HG03159 (cell line): ENCODE measurements around the gene FUT2.
"Not testable (repeated sequence)": the region's sequence is repeated elsewhere in the genome, so short reads cannot be mapped to it uniquely, and the experiment has no call there.

Source experiments
- ATAC-seq: cut with Tn5 transposase; IDR thresholded peaks from one replicate; pipeline ENCODE4 v1.9.1; 2021; ENCODE audit warnings: mild to moderate bottlenecking, moderate library complexity; ENCODE audit not compliant: unreplicated experiment

FUT2 gene

DNA sequence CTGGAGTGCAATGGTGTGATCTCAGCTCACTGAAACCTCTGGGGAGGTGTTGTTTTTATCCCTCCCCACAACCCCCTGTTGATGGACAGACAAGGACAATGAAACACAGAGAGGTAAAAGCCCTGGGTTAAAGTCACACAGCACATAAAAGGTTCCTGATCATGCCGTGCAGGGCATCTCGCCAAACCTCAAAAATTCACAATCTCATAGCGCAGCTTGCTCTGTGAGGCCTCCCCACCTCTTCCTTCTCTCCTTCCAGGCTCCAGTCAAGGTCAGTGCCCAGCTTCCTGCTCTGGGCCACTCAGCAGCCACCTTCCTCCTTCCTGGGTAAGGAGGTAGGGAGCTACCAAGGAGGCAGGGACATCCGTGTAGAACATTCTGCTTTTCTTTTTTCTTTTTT is 2.3 kb downstream of the FUT2 start:
- no peak for ATAC-seq

DNA sequence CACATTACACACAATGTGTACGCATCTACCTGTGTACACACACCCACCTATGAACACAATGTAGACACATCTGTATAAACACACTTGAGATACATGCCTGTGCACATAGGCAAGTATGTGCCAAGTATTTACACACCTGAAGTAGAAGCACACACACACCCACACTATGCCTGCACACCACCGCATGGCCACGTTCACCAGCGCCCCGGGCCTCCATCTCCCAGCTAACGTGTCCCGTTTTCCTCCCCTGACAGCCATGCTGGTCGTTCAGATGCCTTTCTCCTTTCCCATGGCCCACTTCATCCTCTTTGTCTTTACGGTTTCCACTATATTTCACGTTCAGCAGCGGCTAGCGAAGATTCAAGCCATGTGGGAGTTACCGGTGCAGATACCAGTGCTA is 6.9 kb downstream of the FUT2 start:
- no peak for ATAC-seq

DNA sequence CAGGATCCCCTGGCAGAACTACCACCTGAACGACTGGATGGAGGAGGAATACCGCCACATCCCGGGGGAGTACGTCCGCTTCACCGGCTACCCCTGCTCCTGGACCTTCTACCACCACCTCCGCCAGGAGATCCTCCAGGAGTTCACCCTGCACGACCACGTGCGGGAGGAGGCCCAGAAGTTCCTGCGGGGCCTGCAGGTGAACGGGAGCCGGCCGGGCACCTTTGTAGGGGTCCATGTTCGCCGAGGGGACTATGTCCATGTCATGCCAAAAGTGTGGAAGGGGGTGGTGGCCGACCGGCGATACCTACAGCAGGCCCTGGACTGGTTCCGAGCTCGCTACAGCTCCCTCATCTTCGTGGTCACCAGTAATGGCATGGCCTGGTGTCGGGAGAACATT is 7.5 kb downstream of the FUT2 start:
- no peak for ATAC-seq

DNA sequence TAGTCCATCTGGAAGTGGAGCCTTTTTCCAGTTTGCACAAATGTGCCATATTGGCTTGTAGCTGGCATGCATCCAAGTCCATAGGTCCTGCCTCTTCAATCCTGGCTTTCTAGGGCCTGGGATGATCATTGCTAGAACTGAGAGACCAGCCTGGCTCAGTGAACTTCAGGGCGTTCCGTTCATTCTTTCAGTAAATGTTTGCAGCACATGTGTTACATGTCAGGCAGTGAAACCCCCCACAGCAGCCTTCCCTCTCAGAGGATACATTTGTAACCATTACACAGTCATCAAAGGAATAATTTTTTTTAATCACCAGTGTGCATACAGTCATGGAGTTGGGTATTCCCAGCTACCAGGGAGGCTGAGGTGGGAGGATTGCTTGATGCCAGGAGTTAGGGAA is 9.7 kb downstream of the FUT2 start:
- no peak for ATAC-seq

DNA sequence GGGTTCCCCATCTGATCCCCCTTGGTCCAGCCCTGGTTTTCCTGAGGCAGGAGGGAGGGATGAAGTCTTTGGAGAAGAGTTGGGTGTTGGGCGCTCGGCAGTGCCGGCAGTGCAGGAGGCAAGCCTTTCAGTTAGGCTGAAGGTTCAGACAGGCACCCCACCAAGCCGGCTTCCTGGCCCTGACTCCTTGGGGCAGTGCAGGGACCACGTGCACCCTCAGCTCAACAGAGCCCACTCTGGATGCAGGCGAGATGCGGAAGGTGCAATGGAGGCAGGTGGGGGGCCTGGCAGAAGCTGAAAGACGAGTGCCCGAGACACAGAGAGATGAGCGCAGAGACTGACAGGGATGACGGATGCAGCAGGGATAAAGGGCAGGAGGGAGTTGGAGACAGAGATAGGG is 12.7 kb downstream of the FUT2 start:
- ATAC-seq = no peak

DNA sequence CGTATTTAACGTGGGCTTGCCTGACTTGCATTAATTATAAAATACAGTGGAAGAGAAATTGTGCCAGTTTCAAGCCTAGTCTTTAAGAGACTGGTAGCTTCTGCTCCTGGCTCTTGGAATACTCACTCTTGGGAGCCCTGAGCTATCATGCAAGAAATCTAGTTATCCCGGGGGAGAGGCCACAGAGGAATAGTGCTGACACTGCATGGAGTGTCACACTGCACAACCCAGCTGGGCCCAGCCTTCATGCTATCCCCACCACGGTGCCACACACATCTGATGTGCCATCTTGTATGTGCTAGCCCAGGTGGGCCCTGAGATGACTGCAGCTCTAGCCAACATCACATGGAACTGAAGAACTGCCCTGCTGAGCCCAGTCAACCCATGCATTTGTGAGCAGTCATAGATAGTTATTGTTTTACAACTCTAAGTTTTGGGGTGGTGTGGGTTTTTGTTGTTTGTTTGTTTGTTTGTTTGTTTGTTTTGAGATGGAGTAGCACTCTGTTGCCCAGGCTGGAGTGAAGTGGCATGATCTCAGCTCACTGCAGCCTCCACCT is 15.4 kb downstream of the FUT2 start:
- ATAC-seq = no peak

DNA sequence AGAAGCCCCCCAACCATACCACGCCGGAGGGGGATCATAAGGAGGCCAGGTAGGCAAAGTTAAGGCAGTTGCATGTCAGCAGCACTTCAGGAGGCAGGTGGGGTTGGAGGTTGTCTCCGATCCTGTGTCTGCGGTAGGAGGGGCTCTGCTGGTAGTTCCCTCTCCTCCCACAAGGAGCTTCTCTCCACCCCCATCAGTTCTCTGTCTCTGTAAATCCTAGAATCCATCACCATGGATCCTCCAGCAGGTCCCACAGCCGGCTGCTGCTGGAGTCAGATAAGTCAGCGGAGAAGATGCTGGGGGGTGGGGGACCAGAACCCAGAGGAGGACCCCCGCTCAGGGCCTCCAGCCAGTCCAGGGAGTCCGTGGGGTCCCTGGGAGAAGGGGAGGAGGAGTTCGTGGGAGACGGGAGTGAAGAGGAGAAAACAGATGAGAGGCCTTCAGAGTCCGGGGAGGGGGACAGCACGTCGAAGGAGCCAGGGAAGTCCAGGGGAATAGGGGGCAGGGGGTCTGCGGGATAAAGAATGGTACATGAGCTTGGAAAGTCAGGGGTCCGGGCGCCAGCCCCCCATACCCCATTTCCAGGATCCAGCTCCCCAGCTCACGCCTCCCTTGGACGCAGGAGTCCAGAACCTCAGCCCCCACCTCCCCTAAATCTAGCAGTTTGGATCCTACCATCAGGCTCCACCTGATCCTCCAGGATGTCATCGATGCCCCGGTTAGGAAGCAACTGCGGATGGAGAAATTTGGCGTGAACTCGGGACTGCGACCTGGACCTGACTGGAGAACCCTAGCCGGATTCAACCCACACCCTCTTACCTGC is 17.5 kb downstream of the FUT2 start:
- ATAC-seq = no peak

DNA sequence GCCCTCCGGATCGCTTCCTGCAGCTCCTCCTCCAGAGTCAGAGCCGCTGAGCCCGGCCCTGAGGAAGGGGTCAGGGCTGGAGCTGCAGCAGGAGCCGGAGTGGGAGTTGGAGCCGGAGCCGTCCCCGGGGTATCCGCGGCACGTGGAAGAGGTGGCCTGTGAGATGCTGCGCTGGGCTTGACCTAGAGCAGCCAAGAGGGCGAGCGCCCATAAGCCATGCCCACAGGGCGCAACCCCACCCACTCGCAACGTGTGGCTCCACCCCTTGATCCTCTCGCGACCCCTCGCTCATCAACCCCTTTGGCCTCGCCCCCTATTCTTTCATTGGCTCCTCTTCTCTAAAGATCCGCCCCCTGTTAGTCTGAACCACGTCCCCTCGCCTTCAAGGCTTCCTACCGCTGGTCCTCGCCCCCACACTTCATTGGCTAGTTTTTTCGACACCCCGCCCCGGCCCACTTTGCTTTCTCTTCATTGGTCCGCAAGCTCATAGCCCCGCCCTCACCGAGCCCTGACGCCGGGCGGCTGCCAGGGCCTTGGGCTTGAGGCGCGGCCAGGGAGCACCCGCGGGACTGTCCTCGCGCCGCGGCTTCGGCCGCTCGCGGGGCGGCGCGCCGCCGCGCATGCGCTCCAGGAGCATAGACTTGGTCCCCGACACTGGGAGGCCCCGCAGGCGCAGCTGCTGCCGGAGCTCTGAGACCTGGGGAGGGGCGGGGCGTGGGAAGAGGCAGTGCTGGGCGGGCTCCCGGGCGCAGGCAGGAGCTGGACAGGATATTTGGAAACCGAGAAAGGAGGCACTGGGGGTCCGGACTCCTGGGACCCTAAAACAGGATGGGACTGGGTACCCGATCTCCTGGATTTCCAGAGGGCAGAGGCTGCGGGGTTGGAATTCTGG is 18.3 kb downstream of the FUT2 start:
- ATAC-seq = peak; percentile 84

DNA sequence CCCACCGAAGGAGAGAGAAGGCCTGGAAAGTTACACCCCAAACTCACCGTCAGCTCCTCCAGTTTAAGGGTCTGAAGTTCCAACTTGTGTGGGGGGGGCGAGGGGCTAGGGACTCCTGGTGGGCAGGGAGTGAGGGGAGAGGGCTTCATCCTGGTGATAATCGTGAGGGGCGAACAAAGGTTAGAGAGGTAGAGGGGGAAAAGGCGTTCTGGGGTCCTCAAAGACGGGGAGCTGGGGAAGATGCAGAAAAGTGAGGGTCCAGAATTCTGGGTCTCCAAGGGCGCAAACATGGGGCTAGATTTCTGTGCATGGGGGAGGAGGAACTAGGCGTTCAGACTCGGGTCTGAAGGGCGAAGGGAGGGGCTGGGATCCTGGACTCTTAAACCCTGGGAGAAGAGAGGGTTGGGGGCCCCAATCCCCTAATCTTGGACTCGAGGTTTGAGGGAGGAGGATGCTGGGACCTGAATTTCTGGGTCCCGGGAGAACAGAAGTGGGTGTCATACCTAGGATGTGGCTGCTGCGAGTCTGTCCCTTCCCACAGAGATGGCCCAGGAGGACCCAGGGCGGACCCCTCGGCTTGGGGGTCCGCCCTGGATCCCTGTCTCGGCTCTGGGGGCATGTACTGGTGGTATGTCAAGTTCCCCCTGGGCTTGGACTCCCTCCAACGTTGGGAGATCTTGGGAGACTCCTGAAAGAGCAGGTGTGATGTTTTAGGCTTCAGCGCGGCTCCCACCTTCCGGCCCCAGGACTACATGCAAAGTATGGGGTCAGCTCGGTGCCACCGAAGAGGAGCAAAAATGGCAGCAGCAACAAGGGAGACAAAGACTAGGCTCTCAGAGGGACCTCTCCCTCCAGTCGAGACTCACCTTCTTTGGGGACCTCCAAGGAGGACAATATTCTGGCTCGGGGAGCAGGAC is 19.2 kb downstream of the FUT2 start:
- no peak for ATAC-seq

DNA sequence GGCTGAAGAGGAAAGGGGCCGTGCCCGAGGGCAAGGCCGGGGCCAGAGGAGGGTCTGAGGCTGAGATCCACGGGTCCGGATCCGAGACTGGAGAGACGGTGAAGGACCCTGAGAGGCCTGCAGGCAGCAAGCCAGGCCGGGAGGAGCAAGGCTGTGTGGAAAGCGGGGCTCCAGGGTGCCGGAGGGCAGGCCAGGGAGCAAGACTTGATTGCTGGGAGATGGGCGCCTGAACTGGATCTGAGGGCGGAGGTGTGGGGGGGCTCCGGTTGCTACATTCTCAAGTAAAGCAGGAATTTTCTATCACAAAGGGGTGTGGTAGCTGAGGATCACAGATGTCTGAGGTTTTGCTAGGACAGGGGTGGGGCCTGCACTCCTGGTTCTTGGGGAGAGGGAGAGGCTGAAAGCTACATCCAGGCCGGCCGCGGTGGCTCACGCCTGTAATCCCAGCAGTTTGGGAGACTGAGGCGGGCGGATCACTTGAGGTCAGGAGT is 20.0 kb downstream of the FUT2 start:
- no peak for ATAC-seq

DNA sequence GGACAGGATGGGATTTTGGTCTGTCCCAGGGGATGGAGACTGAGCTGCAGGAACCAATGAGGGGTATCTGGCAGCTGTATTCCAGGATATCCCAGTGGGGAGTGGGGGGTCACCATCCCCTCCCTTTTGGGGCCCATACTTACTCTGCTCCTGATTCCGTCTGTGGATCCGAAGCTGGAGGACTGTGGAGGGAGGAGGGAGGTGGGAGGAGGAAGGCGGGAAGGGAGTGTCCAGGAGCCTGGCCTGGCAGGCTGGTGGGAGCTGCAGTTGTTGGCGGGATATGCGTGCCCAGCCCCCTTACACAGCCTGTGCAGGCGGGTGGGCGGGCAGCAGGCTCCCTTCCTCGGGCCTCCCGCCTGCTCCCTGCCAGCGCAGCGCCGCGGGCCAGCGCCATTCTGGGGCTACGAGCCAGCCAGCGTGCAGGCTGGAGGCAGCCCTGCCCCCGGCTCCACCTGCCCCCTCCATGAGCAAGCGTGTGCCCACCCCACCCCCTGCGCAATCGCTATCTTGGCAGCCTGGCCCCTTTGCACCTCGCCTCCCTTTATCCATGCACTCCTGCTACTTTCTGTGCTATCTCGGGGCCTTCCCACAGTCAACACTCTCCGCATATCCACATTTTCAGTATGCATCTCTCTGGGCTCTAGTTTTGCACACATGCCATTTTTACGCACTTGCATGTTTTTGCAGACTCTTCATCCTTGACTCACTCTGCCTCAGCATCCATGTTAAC is 21.0 kb downstream of the FUT2 start:
- no peak for ATAC-seq

DNA sequence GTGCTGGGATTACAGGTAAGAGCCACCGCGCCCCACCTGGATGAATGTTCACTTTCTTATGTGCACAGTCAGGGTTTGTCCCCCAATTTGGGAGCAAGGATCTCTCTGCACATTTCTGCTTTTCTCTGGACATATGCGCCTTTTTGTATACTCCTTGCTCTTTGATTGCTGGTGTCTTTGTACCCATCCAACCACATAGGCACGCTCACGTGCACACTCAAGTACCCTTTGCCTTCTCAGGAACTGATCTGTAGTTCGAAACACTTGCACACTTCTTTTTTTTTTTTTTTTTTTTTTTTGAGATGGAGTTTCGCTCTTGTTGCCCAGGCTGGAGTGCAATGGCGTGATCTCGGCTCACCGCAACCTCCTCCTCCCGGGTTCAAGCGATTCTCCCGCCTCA is 22.3 kb downstream of the FUT2 start:
- not testable (repeated sequence) for ATAC-seq

DNA sequence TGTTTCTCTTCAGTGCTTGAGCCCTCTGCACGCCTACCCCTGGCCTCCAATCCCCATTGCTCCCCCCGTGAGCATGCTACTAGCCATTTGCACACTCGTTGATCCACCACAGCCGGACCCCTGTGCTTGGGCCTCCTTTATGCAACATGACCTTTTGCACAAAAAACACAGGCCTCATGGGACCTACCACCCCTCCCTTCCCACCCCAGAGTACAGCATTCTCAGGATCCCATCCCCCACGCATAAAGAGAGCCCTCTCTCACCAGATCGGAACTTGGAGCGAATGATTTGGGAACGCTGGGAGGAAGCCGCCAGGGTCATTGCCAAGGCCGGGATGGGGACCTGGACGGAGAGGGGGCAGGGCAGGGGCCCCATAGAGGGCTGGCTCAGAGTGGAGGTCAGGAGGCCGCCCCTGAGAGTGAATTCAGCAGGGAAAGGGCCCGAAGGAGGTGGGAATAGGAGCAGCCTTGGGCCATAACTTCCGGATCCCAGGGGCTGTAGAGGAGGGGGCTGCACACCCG is 23.0 kb downstream of the FUT2 start:
- no peak for ATAC-seq

DNA sequence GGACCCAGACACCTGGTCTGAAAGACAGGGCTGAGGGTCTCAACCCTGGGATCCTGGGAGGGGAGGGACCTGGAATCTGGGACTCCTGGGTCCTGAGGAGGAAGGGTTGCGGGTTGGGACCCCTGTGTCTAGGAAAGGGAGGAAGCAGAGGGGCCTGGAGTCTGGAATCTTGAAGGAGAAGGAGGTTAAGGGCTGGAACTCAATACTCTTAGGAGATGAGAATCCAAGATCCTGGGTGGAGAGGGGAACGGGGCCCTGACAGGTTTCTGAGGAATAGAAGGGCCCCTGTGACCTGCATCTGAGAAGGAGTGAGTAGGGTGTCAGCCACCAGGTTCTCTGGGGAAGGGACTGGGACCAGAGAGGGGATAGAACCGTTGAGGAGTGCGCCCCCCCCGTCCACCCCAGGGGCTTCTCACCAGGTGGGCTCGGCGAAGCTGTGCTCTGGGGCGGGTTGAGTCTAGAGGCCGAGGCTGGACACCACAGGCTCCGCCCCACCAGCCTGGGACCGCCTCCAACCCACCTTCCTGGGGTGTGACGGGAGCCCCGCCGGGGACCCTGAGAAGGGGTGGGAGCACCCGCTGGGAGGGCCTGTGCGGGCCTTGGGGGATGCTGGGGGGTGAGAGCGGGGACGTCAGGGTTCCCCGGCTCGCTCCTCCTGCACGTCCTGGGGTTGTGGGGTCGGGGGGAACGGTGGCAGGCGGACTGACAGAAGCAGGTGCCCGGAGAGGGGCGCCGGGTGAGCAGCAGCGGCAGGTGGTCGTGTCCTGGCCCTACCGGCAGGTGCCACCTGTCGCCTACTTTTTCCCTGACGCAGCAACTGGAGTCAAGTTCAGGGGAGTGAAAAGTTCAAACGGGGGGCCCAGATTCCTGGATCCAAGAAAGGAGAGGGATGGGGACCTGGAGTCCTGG is 23.7 kb downstream of the FUT2 start, which contains the start of gene MAMSTR:
MAMSTR (minus strand) TSS at position 463 of the 909 bp plus-strand sequence. CDS start 694 bp downstream, outside the sequence.
- no peak for ATAC-seq

DNA sequence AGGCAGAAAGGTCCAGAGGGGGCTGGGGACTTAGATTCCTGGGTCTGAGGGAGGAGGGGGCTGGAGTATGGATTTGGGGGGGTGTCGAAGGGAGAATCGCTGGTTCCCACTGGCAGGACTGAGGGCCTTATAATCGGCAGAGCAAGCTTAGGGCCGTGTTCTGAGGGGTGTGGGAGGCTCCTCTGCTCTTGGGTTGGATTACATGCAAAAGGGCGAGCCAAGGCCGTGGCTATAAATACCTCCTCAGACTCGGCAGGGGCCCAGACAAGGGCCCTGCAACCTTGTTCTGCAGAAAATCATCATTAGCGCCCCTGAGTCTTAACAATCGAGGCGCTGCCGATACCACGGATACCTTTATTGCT is 24.5 kb downstream of the FUT2 start:
- no peak for ATAC-seq

DNA sequence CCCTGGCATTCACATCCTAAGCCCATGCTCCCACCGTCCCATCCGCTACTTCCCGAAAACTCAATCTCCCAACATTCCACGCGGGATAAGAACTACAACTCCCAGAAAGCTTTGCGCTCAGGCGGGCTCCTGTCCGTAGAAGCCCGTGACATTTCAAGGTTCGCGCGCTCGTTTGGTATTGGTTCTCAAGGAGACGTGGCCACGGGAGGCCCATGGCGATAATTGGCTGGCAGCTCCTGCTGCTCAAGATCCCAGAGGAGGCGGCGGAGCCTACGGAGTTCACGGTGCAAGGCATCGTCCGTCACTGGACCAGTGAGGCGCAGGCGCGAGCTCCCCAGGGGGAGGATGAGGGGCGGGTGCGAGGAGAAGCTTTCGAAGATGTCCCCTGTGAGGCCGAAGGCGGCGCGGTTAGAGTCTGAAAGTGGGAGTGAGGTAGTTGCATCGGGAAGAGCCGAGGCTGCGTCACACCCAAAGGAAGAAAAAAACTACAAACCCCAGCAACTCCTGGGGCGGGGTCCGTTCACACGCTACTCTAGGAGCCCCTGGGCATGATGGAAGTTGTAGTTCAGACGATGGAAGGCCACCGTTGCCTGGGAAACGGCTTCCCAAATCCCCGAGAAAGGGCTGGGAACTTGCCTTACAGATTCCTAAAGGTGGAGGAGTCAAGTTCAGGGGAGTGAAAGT is 25.0 kb downstream of the FUT2 start:
- peak; percentile 71 for ATAC-seq

DNA sequence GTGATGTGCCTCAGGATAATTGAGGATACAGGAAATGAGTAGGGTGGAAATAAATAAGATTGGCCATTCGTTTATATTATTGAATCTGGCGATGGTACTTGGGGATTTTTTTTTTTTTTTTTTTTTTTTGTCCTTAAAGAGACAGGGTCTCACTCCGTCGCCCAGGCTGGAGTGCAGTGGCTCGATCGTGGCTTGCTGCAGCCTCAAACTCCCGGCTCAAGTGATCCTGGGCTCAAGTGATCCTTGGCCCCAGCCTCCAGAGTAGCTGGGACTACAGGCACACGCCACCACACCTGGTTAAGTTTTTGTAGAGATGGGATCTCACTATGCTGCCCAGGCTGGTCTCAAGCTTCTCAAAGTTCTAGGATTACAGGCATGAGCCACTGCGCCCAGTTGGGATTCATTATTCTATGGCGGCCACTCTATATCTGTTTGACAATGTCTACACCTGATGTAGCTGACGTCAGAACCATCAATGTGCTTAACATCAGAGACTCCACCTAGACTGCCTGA is 26.5 kb downstream of the FUT2 start:
- no peak for ATAC-seq
